GM18907 (cell line): ENCODE results near the gene ATF1.
"Not testable (repeated sequence)": the region's sequence is repeated elsewhere in the genome, so short reads cannot be mapped to it uniquely, and the experiment has no call there.

Experiments
- ATAC-seq: cut with Tn5 transposase; IDR thresholded peaks from one replicate; pipeline ENCODE4 v1.9.1; 2021; ENCODE audit warnings: mild to moderate bottlenecking, moderate library complexity; ENCODE audit not compliant: unreplicated experiment

The ATF1 gene

DNA sequence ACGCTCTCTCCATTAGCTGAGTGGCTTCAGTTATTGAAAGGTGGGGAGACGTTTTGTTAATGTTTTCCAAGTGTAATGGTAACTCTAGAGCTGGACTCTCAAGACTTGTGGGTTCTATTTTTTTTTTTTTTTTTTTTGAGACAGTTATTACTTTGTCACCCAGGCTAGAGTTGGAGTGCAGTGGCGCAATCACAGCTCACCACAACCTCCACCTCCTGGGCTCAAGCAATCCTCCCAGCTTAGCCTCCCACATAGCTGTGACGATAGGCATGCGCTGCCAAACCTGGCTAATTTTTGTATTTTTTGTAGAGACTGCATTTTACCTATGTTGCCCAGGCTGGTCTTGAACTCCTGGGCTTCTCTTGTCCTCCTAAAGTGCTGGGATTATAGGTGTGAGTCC is 26.2 kb downstream of the ATF1 start:
- ATAC-seq = no peak

DNA sequence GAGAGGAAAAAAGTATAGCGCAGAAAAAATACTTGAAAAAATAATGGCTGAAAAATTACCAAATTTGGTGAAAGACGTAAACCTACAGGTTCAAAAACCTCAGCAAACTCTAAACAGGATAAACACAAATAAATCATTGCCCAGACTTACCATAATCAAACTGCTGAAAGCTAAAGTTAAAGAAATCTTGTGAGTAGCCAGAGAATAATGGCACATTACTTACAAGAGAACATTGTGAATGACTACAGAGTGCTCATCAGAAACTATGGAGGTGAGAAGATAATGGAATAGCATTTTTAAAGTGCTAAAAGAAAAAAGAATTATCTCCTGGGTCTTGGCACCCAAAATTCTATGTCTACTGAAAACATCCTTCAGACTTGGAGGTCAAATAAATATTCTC is 36.0 kb downstream of the ATF1 start:
- no peak for ATAC-seq

DNA sequence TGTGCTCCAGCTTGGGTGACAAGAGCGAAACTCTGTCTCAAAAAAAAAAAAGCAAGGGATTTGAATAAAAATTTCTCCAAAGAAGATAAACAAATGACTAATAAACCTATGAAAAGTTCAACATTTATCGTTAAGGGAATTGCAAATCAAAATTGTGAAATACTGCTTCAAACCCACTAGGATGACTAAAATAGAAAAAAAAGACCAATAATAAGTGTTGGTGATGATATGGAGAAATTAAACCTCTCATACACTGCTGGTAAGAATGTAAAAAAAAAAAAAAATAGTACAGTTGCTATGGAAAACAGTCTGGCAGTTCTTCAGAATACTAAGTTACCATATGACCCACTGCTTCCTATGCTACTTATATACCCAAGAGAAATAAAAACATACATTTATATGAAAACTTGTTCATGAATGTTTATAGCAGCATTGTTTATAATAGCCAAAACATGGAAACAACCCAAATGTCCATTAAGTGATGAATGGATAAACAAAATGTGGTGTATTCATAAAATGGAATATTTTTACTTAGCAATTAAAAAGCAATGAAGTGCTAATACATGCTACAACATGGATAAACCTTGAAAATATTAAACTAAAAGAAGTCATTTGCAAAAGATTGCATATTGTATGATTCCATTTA is 39.5 kb downstream of the ATF1 start:
- ATAC-seq = no peak

DNA sequence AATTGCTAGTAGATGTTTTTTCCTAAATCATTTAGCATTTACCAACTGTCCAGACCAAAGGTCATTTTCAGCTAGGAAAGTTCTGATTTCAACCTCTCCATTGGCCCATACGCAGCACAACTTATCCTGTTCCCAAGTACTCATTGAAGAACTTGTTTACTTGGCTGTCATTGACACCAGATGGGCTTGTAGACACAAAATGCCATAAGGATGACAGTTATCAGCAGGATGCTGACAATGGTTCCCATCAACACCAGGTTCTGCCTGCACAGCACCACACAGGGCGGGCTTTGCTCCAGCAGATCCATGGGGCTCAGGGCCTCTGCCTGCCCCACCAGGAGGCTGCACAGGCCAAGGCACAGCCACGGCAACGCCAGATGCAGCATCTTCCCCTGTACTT is 42.3 kb downstream of the ATF1 start:
- no peak for ATAC-seq

DNA sequence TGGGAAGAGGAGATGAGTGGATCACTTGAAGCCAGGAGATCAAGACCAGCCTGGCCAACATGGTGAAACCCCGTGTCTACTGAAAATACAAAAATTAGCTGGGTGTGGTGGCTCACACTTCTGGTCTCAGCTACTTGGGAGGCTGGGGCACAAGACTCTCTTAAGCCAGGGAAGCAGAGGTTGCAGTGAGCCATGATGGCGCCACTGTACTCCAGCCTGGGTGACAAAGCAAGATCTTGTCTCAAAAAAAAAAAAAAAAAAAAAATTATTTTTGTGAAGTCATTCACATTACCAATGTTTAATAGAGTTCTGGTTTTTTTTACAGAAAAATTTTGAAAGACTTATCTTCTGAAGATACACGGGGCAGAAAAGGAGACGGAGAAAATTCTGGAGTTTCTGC is 45.2 kb downstream of the ATF1 start:
- ATAC-seq = not testable (repeated sequence)

DNA sequence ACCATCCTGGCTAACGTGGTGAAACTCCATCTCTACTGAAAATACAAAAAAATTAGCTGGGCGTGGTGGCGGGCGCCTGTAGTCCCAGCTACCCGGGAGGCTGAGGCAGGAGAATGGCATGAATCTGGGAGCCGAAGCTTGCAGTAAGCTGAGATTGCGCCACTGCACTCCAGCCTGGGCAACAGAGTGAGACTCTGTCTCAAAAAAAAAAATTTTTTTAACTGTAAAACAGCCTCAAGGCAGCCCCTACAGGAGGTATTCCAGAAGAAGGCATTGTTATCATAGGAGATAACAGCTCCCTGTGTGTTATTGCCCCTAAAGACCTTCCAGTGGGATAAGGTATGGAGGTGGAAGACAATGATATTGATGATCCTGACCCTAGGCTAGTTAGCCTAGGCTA is 51.0 kb downstream of the ATF1 start:
- not testable (repeated sequence) for ATAC-seq

DNA sequence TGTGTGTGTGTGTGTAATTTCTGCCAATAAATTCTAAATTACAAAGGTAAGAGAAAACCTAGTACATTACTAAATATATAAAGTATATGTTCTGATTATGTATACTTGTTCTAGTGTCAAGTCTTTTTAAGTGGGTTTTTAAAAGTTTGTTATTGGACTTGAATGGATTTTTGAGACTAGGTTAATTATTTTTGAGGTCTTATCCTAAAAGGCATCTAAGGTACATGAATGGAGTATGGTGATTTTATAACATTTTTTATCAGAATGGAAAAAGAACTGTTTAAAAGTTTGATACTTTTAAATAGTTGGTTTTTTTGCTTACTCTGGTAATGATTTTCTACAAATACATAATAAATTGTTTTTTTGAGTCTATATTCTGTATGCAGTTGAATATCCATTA is 56.3 kb downstream of the ATF1 start:
- no peak for ATAC-seq

DNA sequence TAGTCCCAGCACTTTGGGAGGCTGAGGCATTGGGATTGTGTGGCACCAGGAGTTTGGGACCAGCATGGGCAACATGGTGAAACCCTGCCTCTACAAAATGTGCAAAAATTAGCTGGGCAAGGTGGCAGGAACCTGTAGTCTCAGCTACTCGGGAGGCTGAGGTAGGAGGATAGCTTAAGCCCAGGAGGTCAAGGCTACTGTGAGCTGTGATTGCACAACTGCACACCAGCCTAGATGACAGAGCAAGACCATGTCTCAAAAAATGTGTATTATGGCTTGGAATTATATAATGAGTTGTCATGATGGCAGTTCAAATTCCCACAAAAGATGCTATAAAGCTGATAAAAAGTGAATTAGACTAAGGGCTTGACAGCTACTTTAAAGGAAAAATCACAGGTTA is 58.2 kb downstream of the ATF1 start:
- ATAC-seq = no peak

DNA sequence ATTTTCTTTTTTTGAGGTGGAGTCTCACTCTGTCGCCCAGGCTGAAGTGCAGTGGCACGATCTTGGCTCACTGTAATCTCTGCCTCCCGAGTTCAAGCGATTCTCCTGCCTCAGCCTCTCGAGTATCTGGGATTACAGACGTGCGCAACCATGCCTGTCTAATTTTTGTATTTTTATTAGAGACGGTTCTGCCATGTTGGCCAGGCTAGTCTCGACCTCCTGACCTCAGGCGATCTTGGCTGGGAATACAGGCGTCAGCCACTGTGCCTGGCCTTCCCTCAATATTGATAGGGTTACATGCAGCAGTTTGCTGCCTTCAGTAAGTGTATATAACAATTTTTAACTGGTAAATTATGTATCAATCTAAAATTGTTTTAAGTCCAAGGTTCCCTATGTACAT is 59.8 kb downstream of the ATF1 start:
- not testable (repeated sequence) for ATAC-seq

DNA sequence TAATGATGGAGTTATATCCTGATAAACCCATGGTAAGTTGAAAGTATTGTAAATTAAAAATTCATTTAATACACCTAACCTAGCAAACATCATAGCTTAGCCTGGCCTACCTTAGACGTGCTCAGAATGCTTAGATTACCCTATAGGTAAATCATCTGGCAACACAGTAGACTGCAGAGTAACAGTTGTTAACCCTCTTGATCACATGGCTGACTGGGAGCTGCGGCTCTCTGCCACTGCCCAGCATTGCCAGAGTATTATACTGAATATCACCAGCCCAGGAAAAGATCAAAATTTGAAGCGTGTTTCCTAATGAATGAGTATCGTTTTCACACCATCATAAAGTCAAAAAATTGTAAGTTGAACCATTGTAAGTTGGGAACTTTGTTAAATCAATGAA is 61.0 kb downstream of the ATF1 start:
- no peak for ATAC-seq

DNA sequence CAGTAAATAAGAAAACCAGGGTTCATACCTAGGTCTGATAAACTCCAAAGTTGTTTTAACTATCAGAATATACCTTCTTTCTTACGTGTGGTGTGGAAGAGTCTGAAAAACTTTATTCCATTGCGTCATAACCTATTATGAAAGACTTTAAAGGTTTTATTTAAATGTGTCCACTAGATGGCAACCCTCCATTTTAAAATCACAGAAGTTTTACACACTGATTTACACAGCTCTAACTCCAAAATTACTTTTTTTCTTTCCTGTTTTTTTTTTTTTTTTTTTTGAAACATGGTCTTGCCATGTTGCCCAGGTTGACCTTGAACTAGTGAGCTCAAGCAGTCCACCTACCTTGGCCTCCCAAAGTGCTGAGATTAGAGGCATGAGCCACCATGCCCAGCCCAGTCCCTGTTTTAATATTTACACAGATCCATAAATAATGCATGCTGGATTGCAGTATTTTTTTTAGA is 61.5 kb downstream of the ATF1 start:
- peak; percentile 56 for ATAC-seq

DNA sequence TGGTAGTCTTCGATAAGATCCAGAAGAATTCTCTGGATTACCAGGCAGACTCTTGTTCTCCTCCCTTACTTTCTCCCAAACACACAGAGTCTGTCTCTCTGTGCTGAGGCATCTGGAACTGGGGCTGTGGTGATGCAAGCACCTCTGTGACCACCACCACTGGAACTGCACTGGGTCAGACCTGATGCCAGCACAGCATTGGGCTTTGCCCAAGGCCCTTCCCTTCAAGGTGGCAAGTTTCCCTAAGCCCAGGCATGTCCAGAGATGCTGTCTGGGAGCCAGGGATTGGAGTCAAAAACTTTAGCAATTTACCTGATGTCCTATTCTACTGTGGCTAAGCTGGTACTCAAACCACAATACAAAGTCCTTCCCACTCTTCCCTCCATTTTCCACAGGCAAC is 64.2 kb downstream of the ATF1 start:
- ATAC-seq = no peak

DNA sequence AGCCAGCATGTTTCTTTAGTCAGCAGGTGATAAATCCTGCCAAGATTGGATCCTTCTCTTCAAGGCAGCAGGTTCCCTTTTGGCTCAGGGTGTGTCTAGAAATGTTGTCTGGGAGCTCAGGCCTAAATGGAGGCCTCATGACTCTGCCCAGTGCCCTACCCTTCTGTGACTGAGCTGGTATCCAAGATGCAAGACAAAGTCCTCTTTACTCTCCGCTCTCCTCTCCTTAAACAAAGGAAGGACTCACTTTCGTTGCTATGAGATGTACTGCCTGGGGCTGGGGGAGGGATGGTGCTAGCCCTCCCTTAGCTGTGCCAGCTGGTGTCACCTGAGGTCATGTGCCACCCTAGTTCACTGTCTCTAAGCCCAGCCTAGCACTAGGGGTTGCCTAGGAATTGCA is 65.0 kb downstream of the ATF1 start:
- no peak for ATAC-seq

DNA sequence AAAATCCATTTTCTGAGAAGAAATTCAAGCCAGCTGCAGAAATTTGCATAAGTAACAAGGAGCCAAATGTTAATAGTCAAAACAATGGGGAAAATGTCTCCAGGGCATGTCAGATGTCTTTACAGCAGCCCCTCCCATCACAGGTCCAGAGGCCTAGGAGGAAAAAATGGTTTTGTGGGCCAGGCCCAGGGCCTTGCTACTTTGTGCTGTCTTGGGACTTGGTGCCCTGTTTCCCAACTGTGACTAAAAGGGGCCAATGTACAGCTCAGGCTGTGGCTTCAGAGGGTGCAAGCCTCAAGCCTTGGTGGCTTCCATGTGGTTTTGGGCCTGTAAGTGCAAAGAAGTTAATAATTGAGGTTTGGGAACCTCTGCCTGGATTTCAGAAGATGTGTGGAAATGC is 69.9 kb downstream of the ATF1 start:
- not testable (repeated sequence) for ATAC-seq

DNA sequence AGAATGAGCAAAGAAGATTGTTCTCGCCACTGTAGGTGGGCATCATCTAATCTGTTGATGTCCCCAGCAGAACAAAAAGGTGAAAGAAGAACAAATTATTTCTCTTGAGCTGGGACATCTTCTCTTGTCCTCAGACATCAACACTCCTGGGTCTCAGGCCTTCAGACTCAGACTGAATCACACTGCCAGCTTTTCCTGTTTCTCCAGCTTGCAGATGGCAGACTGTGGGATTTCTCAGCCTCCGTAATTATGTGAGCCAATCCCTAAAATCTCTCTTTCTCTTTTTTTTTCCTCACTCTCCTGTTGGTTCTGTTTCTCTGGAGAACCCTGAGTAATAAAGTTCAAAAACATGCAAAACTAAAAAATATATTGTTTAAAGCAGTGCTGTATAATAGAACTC is 75.1 kb downstream of the ATF1 start:
- no peak for ATAC-seq

DNA sequence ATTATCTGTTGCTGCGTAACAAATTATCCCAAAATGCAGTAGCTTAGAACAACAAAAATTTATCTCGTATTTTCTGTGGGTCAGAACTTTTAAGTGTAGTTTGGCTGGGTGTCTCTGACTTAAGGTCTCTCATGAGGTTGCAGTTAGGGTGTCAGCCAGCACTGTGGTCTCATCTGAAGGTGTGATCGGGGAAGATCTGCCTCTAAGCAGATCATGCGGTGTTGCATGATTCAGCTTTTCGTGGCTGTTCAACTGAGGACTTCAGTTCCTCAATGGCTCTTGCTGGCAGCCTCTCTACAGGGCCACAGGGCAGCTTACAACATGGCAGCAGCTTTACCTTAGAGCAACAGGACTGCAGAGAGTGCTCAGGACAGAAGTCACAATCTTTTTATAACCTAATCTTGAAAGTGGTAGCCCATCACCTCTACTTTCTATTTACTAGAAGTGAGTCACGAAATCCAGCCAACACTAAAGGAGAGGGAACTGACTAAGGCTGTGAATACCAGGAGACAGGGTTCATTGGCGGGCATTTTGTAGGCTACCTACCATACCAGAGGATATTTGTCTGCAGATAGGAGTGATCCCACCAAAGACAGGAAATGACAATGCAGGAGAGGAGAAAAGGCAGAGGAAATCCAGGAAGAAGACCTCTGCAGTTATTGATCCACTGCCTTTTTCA is 77.0 kb downstream of the ATF1 start:
- no peak for ATAC-seq

DNA sequence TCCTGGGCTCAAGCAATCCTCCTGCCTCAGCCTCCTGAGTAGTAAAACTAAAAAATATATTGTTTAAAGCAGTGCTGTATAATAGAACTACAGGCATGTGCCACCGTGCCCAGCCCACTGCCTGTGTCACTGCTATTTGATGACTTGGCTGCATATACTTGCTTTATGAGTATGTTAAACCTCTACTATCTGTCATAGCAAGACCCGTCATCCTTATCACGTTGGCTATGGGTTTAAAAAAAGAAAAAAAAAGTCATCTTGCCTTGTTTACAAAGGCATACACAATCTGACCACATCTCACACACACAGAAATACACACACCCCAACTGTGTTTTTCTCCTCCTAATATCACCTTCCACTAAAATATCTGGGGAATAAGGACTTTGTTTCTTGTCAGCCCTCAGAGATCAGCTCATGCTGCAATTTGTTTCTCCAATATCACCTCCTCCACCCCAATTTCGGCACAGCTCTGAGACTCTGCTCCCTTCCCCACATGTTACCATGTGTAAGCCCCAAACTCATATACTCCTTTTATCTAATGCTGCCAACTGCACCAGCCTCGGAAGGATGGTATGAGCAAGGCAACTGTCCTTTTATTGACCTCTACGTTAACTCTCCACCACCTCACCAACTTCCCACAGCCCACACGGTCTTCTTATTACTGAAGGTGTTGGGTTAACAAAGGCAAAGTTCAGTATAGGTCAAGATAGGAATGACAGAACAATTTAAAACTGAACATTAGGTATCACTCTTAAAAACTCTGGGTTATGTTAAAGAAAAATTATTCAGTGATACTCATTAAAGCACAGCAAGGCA is 78.0 kb downstream of the ATF1 start:
- ATAC-seq = no peak

DNA sequence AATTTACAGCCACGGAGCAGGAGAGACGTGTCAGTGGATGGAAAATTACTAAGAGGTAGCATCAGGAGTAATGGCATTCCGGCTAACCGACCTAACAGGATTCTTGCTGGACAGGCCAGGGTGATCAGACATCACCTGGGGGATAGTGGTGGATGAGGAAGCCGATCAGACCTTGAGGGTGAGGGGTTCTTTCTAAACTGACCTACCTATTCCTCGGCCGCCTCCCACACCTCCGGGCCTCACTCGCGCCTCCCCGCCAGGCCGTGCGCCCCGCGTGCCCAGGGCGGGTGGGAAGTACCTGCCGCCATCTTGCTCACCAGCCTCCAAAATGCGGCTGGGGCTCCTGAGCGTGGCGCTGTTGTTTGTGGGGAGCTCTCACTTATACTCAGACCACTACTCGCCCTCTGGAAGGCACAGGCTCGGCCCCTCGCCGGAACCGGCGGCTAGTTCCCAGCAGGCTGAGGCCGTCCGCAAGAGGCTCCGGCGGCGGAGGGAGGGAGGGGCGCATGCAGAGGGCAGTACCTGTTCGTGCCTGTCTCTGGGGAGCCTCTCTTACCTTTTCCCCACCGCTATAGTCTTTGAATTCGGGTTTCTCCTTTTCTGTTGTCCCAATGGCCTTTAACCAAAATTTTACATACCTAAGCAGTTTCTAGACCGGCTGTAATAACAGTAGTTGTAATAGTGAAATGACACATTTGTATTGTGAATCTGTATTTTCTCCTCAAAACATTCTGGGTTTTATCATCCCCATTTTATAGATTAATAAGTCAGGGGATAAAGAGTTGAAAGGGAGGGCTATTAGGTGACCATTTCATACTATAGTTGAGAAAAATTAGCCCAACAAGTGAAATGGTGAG is 79.0 kb downstream of the ATF1 start, which contains the start of gene TMPRSS12:
TSS of gene TMPRSS12 (plus strand) at position 290 of the 857 bp plus-strand sequence. CDS start at position 329, 39 bp downstream.
- ATAC-seq = no peak

DNA sequence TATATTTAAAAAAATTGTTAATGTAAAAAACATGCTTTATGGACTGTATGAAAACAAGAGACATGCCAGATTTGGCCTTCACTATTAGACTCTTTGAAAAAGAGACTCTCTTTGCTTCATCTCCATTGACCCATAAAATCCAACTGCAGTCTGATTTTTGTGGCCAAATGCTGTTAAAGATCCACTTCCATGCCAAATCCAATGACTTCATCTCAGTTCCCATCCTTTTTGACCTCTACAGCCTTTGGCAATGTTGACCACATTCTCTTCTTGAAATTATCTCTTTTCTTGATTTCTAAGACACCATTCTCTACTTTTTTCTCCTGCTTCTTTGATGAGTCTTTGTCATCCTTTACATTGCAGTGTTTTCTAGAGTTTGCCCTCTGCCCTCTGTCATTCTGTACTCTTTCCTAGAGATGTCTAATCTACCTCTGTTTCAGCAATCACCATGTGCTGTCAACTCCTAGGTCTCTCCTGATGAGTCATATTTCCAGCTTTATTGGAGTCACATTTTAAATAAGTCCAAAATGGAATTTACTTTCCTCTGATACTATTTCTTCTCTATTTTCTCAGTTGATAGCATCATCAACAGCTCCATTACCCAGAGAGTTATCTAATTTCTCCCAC is 81.2 kb downstream of the ATF1 start:
- ATAC-seq = no peak

DNA sequence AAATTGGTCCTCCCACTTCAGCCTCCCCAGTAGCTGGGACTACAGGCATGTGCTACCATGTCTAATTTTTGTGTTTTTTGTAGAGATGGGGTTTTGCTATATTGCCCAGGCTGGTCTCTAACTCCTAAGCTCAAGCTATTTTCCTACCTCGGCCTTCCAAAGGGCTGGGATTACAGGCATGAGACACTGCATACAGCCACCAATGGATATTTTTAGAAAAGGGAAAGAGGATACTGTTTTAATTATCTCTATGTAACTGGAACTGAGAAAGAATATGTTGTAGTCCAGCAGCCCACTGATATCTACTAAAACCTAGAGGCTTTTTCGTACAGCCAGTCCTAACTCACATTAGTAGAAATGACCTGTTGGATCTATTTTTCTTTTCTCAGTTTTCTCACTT is 85.1 kb downstream of the ATF1 start:
- no peak for ATAC-seq
